GM19438 (cell line): ENCODE data around the gene RARG.

Experiments
- ATAC-seq: cut with Tn5 transposase; IDR thresholded peaks from one replicate; pipeline ENCODE4 v1.9.1; 2021; ENCODE audit warnings: low read depth; ENCODE audit not compliant: unreplicated experiment

RARG gene

DNA sequence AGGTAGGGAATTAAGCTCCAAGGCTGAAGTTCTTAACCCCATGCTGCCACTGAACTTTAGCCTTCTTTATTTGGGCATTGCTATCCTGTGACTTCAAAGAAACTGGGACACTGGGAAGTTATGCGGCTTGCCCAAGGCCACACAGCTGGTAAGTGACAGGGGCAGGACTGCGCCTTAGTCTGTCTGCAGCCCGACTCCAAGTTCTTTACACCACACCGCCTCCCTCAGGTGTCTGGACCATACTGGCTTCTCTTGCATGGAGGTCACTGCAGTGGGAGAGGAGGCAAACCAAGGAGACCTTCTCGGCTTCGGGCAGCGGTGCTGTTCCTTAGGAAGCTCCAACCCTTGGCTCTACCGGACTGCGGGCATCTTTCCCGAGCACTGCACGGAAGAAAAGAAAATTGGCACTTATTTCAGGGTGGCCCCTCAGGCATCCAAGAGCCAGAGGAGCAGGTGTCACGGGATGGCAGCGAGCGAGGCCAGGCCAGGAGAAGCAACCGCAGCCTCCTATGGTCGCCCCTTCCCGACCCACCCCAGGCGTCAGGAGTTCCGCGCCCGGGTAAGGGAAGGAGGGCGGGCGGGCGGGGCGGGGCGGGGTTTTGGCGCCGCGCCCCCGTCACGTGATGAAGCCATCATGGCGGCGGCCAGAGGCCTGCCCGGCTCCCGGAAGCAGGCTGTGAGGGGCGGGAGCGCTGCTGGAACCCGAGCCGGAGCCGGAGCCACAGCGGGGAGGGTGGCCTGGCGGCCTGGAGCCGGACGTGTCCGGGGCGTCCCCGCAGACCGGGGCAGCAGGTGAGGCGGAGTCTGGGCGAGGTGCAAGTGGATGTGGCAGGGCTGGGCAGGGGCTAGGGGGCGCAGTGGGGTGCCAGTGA is 19.7 kb upstream of the RARG start:
- ATAC-seq = peak; percentile 79

DNA sequence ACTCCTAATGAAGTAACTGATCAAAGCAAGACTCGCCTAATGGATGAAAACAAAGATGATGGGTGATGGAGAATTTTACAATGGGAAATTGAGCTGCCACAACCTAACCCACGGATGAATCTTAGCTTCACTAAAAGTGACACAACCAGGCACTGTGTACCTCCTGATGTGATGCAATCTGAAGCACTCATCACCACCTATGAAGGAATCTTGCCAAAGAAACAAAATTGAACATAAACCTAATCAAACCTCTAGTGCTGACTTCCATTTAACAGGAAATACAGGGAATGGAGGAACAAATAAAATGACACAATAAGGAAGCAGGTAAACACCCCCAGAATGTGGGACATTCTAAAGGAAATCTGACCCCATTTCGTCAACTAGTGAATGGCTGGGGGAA is 13.3 kb upstream of the RARG start:
- ATAC-seq = no peak

DNA sequence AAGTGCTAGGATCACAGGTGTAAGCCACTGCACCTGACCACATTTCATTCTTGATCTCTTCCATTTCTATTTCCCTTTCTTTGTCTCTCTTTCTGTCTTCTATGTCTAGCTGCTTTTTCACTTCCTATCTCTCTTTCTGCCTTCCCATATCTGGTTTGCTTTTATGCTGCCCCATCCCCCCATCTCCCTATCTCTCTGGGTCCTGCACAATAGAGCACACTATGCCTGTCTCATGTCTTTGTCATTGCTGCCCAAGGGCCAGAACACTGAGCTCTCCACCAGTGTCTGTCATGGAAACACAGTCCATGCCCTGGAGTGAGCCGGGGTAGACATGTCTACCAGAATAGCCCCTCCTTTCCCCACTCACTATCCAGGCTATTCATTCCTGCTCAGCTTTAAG is 12.3 kb upstream of the RARG start:
- ATAC-seq = no peak

DNA sequence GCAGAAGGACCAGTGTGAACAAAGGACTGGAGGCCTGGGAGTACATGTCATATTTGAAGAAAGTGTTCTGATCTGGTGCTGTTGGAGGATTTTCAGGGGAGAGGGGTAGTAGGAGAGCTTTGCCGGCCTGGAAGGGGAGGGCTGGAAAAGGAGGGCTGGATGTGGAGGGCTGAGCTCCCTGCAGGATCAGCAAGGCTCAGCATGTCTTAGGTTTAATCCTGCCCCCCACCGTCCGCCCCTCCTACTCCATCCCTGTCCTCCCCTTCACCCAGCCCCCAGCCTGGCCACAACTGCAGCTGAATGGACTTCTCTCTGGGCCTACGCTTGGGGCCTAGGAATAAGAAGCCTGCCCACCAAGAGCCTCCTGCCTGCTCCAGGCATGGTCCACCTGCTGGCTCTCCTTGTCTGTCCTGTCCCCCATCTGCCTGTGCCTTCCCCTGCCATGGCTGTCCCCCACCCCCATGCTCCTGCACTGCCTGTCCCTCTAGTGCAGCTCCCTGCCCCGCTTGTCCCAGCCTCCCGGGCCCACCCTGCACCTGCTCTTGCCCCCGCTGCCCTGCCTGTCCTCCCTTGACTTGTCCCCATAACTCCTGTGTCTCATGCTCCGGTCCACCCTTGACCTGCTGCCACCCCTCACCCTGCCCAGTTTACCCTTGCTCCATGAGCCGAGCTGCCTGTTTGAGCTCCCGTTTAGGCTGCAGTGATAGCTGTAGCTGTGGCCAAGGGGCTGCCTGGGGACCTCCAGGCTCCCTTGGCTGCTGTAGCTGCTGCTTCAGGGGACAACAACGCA is 9.8 kb upstream of the RARG start:
- ATAC-seq = no peak

DNA sequence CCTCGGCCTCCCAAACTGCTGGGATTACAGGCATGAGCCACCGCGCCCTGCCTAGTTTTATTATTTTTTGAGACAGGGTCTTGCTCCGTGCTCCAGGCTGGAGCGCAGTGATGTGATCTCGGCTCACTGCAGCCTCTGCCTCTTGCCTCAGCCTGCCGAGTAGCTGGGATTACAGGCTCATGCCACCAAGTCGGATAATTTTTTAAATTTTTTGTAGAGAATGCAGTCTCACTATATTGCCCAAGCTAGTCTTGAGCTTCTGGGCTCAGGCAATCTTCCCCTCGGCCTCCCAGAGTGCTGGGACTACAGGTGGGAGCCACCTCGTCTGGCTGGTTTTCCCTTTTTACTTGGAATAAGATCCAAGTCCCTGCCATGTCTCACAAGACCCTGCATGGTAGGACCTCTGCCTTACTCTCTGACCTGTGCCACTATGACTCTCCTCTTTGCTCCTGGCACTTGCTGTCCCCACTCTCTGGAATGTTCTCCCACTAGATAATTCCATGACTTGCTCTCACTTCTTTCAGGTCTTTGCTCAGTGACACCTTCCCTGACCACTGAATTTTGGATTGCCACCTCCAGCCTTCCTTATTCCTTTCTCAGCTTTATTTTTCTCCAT is 7.7 kb upstream of the RARG start:
- no peak for ATAC-seq

DNA sequence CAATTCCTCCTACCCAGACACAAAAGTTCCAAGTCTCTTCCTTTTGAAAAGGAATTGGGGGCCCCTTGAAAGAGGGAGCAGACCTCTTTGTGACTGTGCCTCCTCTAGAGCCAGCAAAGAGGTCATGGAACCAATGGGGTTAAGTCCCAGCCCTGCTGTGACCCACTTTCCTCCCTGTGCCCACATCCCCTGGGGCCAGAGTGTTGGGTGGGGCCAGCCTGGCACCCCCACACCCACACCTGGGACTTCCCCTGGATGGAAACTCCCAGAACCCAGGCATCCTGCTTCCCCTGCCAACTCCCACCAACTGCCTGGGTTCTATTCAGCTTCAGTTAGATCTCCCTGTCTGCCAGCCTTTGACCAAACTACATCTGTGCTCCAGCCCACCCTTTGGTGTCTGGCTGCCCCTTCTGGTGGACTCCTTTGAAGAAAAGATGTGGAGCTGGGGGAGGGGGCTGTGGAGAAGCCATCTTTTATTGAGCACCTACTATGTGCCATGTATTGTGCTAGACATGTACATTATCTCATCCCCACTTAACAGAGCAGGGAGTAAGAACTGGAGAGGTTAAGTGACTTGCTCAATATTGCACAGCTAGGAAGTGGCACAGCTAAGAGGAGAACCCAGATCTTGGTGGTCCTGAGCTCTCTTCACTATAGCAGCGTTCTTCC is 4.6 kb upstream of the RARG start:
- no peak for ATAC-seq

DNA sequence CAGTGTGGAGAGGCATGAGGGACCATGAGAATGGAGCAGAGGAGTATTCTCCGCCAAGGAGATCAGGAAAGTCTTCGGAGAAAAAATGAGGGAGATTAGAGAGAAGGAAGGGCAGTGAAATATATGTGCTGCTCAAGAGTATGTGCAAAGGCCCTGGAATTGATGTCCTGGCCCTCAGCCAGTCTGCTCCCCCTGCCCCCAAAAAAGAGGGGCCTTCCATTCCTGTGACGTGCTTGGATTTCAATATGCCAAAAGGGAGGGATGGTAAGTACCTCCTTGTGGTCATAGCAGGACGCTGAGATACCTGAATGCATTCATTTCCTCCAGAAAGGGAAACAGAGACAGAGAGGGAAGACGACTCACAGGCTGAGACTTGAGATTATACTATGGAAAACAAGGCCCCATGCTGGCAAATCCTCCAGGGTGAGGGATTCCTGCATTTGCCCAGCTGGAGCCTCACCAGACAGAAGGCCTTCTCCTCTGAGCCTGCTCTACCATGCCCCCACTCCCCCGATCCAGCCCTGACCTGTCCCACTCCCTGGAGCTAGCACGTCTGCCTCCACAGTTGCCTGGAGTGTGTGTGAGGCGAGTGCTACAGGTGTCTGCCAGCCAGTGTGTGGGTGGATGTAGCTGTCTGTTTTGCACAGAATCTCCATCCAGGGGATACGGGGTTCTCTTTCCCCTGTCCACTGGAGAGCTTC is 3.9 kb upstream of the RARG start:
- no peak for ATAC-seq

DNA sequence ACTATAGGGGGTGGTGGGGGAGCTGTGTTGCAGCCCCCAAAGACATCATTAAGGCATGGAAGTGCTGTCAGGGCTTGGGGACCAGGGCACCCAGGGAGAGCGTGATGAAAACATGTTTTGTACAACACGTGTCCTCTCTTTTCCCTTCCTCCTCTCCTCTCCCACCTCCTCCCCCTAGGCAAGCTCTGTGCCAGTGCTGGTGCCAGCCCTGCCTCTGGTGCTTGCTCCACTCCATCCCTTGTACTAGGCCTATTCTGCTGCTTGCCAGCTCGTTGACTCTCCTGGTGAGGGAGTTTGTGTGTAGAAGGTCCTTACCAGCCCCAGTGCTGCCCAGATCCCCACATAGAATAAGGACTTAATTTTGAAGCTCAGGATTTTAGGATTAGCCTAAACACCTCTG is 3.2 kb upstream of the RARG start:
- no peak for ATAC-seq

DNA sequence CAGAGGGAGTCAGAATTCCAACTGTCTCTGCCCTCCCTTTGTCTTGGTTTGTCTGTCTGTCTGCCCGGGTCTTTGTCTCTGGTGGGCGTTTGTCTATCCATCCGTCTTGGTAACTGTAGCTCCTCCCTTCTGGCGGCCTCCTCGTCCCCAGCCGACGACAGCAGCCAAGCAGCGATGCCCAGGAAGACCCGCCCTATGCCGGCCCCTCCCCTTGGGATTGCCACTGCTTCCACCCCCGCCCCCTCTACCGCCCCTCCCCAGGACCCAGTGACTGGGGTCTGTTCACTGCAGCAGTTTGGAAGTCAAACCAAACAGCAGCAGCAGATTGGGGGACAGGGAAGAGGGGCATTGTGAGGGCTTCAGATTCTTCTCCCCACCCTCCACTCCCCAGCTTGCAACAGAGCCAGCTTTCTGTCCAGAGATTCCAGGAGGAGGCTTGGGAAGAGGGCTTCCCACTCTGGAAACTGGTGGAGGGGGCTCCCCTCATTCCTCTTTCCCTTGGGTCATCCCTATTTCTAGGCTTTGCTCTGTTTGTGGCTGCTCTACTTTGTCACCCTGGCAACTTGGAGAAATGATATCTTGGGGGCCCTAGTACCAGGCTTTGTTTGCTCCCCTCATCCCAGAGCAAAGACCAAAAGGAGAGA is 2.4 kb upstream of the RARG start:
- ATAC-seq = no peak

DNA sequence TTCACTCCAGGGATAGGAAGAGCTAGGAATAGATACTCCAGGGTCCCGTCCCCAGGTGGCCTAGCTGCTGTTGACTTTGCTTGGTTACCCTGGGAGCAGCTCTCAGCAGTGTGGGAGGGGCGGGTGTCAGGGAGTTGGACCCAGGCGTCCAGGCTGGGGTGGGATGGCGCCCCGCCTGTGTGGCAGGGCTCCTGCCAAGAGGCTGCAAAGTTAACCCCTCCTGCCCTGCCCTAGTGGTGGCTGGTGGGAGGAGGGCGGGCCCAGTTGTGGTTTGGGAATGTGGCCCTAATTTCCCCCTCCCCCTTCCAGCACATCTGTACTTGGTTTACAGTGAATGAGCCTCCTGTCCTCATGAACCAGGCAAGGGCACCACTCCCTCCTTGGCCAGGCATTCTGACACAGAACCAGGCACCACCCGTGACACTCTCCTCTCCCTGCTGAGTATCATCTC is 1.7 kb upstream of the RARG start:
- ATAC-seq = no peak

DNA sequence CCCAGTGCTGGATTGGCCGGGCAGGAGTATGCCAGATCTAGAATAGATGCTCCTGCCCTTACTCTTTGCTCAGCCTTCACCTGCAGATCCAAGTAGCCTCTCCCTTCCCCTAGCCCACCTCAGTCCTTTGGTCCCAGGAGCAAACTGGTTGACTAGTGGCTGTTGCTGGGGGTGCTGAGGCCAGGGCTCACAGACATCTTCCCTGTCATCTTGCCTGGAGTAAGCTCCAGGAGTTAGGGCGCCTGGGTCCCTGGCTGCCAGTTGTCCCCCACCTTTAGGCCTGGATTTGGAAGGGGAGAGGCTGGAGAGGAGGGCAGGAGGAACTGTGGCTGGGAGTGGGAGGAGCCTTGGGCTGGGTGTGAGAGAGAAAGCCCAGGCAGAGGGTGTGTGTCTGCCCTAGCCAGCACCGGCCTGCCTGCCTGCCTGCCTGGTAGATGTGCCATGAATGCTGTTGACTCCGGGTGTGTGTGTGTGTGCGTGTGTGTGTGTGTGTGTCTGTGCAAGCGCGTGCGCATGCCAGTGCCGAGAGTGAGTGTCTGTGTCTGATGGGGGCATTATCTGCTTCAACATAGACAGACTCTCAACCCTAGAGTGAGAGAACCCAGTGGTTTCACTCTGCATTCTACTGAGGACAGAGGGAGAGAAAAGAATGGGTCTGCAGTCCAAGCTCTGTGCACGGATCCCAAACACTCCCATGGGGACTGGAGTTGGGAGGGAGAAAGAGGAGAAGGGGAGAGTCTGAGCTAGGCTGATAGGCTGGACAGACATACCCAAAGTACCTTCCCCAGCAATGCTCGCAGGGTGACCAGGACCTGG is 845 bp upstream of the RARG start:
- no peak for ATAC-seq

DNA sequence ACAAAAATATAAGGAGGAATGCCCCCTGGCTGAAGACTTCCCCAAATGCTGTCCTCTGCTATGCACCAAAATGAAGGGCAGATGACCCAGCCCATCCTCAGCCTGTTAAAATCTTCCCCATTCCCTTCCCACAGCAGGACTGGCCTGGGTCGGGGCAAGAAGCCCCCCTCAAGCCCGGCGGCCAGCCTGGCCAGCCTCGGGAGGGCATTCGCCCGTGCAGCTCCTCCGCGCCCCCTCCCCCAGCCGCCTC is 413 bp downstream of the RARG start:
- ATAC-seq = no peak

DNA sequence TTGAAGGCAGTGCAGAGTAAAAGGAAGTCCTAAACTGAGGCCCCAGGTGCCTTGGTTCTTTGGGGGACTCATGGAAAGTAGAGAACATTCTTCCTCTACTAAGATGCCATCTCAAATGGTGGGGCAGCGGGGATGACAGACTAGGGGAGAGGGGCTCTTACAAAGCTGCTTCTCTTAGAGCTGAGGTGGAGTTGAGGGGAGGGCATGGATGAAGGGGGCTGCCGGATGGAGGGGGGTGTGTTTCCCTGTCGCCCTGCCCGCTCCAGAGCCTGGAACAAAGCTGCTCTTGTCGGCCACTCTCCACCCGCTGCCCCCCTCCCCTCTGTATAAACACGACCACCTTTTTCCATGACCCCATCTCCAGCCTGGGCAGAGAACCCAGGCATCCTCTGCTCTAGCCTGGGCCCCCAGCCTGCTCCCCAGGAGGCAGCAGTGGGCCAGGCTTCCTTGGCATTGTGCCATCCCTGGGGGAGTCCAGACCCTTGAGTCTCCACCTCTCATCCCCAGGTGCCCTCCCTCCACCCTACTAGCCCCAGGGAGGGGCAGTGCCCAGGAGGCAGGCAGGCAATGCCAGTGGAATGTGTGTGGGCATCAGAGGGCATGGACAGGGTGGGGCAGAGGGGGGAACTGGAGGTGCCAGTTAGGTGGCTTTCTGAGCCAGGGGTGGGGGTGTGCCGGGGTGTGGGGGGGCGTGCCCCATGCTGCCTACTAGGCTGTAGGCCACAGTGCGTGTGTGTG is 1.7 kb downstream of the RARG start:
- no peak for ATAC-seq

DNA sequence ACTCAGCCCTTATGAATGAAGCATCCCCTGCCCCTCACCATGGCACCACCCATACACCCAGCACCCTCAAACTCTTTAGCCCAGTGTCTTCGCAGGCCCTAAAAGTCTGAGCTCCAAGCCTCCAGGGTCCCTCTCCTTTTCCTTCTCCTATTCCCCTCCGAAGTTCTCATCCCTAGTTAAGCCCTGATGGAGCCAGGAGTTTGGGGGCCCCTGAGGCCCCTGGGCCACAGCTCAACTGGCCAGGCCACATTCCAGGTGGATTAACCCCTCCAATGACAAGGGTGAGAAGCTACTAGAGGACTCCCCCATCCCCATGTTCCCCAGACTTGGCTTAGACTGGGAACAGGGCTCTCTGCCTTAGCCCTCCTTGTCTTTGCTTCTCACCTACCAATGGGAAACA is 2.6 kb downstream of the RARG start:
- ATAC-seq = no peak

DNA sequence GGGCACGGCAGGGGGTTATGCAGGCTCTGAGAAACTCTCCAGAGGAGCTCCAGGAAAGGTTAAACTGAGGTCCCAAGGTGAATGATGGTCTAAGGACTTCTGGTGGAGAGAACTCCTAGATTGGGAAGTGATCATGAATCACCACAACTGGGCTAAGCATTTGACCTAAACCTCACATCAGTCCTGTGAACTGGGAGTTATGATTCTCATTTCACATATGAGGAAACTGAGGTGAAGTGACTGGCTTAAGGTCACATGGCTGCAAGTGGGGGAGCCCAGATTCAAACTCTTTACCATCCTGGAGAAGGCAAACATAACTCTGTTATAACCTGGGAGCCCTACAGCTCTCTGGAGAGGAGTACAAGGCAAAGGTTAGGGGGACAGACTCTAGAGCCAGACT is 4.2 kb downstream of the RARG start:
- no peak for ATAC-seq

DNA sequence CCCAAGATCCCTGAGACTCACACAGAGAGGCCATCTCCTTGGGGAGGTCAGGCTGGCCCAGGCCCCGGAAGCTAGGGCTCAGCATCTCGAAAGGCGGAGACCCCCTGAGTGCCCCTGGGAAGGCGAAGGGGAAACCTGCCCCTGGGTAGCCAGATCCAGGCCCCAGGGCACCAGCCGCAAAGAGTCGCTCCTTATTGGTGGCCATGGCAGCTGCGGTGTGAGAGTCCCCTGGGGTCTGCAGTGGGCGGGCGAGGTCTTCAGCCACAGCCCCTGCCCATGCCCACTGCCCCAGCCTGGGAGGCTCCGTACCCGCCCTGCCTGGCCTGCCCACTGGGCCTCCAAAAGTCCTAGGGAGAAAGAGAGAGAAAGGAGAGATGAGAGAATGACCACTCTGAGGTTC is 4.7 kb downstream of the RARG start:
- no peak for ATAC-seq

DNA sequence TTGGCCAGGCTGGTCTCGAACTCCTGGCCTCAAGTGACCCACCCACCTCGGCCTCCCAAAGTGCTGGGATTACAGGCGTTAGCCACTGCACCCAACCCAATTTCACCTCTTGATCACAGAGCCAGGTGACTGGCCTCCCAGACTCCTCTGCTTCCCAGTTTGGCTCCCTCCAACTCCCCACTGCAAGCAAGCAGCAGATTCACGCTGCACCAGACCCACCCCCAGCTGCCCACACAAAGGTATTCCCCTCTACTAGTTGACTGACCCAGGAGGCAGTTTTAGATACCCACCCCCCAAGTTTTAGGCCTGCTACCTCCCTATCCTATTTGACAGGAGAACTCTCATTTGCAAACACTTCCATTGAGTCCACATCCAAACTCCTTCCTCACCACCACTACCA is 5.2 kb downstream of the RARG start:
- ATAC-seq = no peak

DNA sequence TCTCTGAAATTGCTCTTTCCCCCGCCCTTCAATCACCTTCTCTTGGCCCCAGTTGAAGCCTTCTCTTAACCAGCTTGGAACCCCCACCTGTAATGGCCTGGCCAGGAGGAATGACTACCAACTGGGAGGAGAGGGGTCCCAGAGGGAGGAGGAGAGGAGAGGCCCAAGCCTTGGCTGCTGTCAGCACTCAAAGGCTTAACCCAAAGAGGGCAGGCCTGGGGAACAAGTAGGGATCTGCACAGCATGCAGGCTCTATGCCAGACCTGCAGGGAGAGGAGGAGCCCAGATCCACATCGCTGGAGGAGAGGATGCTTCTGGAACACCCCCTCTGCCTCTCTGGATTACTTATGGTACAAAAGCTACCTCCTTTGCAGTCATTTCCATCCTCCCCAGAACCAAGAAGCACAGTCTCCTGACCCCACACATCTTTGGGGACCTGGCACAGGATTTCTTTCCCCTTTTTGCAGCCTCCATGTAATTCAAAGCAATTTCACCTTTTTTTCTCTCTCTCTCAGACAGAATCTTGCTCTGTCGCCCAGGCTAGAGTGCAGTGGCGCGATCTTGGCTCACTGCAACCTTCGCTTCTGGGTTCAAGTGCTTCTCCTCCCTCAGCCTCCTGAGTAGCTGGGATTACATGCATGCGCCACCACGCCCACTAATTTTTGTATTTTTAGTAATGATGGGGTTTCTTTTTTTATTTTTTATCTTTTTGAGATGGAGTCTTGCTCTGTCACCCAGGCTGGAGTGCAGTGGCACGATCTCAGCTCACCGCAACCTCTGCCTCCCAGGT is 6.2 kb downstream of the RARG start:
- ATAC-seq = no peak
